Spinal cord (tissue), 10 donors: ENCODE data around the gene DNHD1. TPM values are rescaled to one million over a fixed set of nuclear protein-coding genes. Genes with fewer than 3 reads are reported as not detected.

Experiments used
- DNase-seq, 6 donors: peaks; one replicate each; pipeline versions ENCODE4 v3.0.0 to v3.0.0-alpha.2; 2013 to 2015; ENCODE audit warnings: low spot score in 6 of 6, low read depth in 4 of 6
- H3K27ac ChIP-seq: one replicate; pipeline ENCODE4 v1.5.1; 2013; ENCODE audit warnings: low read depth, low read length, control low read depth
- H3K27me3 ChIP-seq: one replicate; pipeline ENCODE4 v1.6.1; 2013; ENCODE audit warnings: low read length; ENCODE audit not compliant: control insufficient read depth, insufficient read depth
- H3K36me3 ChIP-seq: one replicate; pipeline ENCODE4 v1.6.1; 2013; ENCODE audit warnings: low read length; ENCODE audit not compliant: control insufficient read depth, insufficient read depth
- H3K4me1 ChIP-seq: one replicate; pipeline ENCODE4 v1.6.1; 2013; ENCODE audit warnings: low read length; ENCODE audit not compliant: control insufficient read depth, insufficient read depth
- H3K4me3 ChIP-seq: one replicate; pipeline ENCODE4 v1.5.1; 2013; ENCODE audit warnings: low read depth, low read length, control low read depth
- H3K9me3 ChIP-seq: one replicate; pipeline ENCODE4 v1.6.1; 2013; ENCODE audit warnings: low read length; ENCODE audit not compliant: control insufficient read depth, insufficient read depth
- WGBS: methylation state at CpG from one replicate; pipeline ENCODE4 v1.1.5; 2013; ENCODE audit warnings: missing lambda C conversion rate; ENCODE audit not compliant: insufficient coverage; 5-methylcytosine and 5-hydroxymethylcytosine counted together
- polyA plus RNA-seq, 2 donors: library from polyadenylated mRNA; unstranded; fragments of 120-200 nt; gene quantifications; one replicate each; pipeline ENCODE4 v1.2.1, GENCODE V29; 2013; ENCODE audit not compliant: insufficient read length in 2 of 2
- total RNA-seq, 2 donors: library from RNA; depleted of rRNA in 1 of 2; stranded (reverse); fragments of 120-200 nt in 1 of 2; fragments of >200 nt in 1 of 2; gene quantifications; one replicate each; pipeline versions ENCODE4 v1.2.3 to v1.2.4, GENCODE V29; 2013 to 2014
- donor health status: healthy.

The DNHD1 gene
- total and polyA plus RNA-seq, 4 donors, result 6.6 to 22.7 (median 12.2) TPM

DNA sequence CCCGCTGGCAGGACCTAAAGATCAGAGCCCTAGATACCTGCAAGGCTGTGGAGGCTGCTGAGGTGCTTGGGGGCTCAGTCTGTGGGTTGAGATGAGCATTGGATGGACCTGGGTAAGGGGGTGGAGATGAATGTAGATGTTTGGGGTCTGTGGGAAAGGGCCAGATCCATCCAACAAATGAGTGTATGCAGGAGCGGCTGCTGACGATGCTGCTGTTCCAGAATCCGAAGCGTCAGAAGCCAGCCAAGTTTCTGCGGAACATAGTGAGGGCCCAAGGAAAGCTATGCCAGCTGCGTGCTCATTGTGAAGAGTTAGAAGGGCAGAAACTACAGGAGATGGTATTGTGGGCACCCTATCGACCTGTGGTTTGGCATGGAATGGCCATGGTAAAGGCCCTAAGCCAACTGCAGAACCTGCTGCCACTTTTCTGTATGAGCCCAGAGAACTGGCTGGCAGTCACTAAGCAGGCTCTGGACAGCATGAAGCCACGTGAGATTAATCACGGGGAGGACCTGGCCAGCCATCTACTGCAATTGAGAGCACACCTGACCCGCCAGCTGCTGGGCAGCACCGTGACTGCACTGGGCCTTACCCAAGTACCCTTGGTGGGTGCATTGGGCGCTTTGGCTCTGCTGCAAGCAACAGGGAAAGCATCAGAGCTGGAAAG is 69.8 kb downstream of the DNHD1 start:
- peak in 1 of 6 donors; percentile 16 for DNase-seq
- peaks cover 32% of the 10 kb centered on the region for H3K4me1 ChIP-seq
- no peak overlapping the region for H3K27ac ChIP-seq
- H3K27me3 ChIP-seq, result no peaks in the 10 kb centered on the region
- H3K36me3 ChIP-seq, result peaks cover 31% of the 10 kb centered on the region
- H3K9me3 ChIP-seq, result no peaks in the 10 kb centered on the region
- H3K4me3 ChIP-seq, result no peak overlapping the region
- WGBS, result 76% methylated on average over 13 of the region's 13 CpGs

DNA sequence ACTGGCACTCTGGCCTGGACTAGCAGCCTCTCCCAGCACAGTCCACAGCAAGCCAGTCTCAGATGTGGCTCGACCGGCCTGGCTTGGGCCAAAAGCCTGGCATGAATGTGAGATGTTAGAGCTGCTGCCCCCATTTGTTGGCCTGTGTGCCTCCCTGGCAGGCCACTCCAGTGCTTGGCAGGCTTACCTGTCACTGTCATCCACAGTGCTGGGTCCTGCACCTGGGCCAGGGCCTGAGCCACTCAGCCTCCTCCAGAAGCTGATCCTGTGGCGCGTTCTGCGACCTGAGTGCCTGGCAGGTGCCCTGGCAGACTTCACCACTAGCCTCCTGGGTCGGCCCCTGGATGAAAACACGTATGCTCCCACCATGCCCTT is 70.3 kb downstream of the DNHD1 start:
- H3K36me3 ChIP-seq, result peaks cover 31% of the 10 kb centered on the region
- no peak for DNase-seq
- no peak overlapping the region for H3K27ac ChIP-seq
- no peaks in the 10 kb centered on the region for H3K9me3 ChIP-seq
- no peaks in the 10 kb centered on the region for H3K27me3 ChIP-seq
- WGBS, result 84% methylated on average over 7 of the region's 7 CpGs
- H3K4me3 ChIP-seq, result no peak overlapping the region
- H3K4me1 ChIP-seq, result peaks cover 32% of the 10 kb centered on the region

DNA sequence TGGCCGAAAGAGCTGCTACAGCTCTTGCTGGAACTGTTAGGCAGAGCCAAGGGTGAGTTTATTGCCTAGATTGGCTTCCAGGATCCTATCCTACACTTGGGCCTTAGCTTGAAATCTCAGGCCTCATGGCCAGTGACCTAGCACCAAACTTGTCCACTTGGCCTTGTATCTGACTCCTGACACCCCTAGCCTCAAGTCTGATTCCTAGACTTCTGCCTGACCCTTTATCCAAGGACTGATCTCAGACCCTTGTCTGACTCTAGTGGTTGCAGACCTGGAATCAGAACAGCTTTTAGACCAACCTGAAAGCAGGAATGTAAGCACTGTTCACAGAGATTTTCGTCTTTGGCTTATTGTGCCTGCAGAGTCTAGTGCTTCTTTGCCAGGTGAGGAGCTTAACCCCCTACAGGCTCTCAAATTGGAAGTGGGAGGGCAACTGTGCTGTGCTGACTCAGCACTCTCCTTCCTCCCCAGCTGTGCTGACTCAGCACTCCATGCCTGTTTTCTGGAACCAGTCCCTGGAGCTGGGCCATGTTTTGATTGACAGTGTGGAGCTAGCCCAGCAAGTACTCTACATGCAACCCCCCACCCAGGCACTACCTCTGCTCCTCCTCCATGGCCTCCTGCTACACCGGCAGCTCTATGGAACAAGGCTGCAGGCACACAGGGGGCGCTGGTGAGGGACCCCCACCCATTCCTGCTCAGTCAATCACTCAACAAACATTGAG is 71.3 kb downstream of the DNHD1 start:
- DNase-seq, result peak in 3 of 6 donors; percentile 20 to 90 (median 62)
- no peaks in the 10 kb centered on the region for H3K9me3 ChIP-seq
- no peak overlapping the region for H3K27ac ChIP-seq
- peaks cover 25% of the 10 kb centered on the region for H3K36me3 ChIP-seq
- H3K4me1 ChIP-seq, result peaks cover 32% of the 10 kb centered on the region
- H3K4me3 ChIP-seq, result no peak overlapping the region
- 71% methylated on average over 3 of the region's 4 CpGs for WGBS
- no peaks in the 10 kb centered on the region for H3K27me3 ChIP-seq

DNA sequence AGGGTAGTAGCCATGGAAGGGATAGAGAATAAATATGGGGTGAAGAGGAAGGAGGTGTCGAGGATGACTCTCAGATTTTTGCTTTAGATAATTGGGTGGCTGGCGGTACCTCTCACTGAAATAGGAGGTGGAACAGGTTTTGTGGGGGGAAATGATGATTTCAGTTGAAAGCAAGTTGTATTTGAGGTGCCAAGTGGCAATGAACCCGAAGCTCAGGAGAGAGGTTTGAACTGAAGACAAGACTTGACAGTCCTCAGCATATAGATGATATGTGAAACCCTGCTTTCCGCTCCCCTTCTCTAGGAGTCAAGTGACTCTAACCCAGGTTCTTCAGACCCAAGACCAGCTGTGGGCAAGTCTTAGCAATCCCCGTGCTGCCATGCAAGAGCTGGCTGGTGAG is 72.6 kb downstream of the DNHD1 start:
- WGBS, result 94% methylated on average over 4 of the region's 5 CpGs
- Histone ChIP-seq H3K27me3 (no peaks in the 10 kb centered on the region), H3K4me1 (peaks cover 32% of the 10 kb centered on the region), H3K36me3 (peaks cover 18% of the 10 kb centered on the region), H3K9me3 (no peaks in the 10 kb centered on the region), H3K4me3 (no peak overlapping the region), H3K27ac (no peak overlapping the region)
- no peak for DNase-seq

DNA sequence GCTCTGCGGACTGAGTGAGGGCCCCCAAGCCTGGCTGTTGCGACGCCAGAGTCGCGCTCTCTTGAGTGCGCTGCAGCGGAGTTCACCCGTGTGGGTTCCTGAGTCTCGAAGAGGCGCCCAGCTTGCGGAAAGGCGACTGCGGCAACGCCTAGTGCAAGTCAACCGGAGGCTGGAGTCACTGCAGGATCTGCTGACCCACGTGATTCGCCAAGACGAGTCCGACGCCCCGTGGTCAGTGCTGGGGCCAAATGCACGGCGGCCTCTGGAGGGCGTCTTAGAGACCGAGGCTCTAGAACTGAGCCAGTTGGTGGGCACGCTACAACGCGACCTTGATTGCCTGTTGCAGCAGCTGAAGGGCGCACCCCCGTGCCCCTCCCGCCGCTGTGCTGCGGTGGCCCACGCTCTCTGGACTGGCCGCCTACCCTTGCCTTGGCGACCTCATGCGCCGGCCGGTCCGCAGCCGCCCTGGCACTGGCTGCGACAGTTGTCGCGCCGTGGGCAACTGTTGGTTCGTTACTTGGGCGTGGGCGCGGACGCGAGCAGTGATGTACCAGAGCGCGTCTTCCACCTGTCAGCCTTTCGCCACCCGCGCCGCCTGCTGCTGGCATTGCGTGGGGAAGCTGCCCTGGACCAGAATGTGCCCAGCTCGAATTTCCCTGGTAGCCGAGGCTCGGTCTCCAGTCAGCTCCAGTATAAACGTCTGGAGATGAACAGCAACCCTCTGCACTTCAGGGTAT is 73.8 kb downstream of the DNHD1 start:
- peaks cover 18% of the 10 kb centered on the region for H3K36me3 ChIP-seq
- WGBS, result 42% methylated on average over 62 of the region's 62 CpGs
- DNase-seq, result peak in 1 of 6 donors; percentile 8
- H3K4me3 ChIP-seq, result peak overlapping the region; percentile 6
- H3K4me1 ChIP-seq, result peaks cover 35% of the 10 kb centered on the region
- no peak overlapping the region for H3K27ac ChIP-seq
- H3K9me3 ChIP-seq, result no peaks in the 10 kb centered on the region
- H3K27me3 ChIP-seq, result no peaks in the 10 kb centered on the region

DNA sequence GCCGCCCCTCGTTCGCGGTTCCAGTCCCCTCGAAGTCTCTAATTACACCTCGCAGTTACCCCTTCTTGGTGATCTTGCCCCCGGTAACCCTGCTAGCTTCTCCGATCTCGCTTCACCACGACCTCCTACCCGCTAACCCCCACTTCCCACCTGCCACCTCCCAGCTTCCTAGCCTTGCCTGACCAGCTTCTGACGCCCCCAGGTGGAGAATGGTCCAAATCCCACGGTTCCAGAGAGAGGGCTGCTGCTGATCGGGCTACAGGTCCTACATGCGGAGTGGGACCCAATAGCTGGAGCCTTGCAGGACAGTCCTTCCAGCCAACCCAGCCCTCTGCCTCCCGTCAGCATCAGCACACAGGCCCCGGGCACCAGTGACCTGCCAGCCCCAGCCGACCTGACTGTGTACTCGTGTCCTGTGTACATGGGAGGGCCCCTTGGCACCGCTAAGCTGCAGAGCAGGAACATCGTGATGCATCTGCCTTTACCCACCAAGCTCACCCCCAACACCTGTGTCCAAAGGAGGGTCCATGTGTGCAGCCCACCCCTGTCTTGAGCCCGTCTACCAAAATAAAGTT is 74.4 kb downstream of the DNHD1 start:
- no peak for DNase-seq
- Histone ChIP-seq H3K4me1 (peaks cover 35% of the 10 kb centered on the region), H3K27me3 (no peaks in the 10 kb centered on the region), H3K36me3 (peaks cover 18% of the 10 kb centered on the region), H3K27ac (no peak overlapping the region), H3K4me3 (no peak overlapping the region), H3K9me3 (no peaks in the 10 kb centered on the region)
- WGBS, result 62% methylated on average over 22 of the region's 22 CpGs

DNA sequence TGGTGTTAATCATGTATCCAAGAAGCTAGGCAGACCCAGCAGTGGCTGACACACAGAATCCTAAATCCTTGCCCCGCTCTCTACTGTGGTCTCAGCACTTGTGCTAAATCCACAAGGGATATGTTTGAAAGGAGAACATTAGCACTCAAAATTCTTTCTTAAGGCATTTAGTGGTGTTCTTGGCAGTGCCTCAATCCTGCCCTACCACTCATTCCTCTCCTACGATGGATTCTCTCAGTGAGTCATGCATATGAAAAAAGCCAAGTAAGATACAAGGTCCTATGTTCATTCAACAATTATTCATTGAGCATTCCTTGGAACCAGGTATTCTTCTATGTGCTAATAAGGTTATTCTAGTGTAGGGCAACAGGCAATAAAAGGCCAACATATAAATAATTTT is 75.1 kb downstream of the DNHD1 start:
- Histone ChIP-seq H3K4me3 (no peak overlapping the region), H3K4me1 (peaks cover 37% of the 10 kb centered on the region), H3K9me3 (no peaks in the 10 kb centered on the region), H3K27me3 (no peaks in the 10 kb centered on the region), H3K36me3 (peaks cover 15% of the 10 kb centered on the region), H3K27ac (no peak overlapping the region)
- WGBS, result no CpG with 5 or more reads among the region's 2 CpGs
- DNase-seq, result no peak

DNA sequence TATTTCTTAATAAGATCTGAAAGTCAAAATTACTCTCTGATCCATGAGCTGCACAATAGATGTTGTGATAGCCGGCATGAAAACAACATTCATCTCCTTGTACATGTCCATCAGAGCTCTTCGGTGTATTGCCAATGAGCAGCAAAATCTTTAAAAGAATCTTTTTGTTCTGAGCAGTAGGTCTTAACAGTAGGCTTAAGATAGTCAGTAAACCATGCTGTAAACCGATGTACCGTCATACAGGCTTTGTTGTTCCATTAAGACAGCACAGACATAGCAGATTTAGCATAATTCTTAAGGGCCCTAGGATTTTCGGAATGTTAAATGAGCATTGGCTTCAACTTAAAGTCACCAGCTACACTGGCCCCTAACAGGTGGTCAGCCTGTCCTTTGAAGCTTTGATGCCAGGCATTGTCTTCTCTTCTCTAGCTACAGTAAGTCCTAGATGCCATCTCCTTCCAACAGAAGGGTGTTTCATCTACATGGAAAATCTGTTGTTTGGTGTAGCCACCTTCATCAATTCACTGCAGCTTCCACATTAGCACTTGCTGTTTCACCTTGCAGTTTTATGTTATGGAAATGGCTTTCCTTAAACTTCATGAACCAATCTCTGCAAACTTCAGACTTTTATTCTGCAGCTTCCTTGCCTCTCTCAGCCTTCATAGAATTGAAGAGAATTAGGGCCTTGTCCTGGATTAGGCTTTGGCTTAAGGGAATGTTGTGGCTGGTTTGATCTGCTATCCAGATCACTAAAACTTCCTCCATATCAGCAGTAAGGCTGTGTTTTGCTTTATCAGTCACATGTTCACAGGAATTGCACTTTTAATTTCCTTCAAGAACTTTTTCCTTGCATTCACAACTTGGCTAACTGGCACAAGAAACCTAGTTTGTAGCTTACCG is 78.0 kb downstream of the DNHD1 start:
- H3K27ac ChIP-seq, result no peak overlapping the region
- no peak overlapping the region for H3K4me3 ChIP-seq
- 83% methylated on average over 3 of the region's 6 CpGs for WGBS
- H3K27me3 ChIP-seq, result no peaks in the 10 kb centered on the region
- H3K9me3 ChIP-seq, result no peaks in the 10 kb centered on the region
- peaks cover 34% of the 10 kb centered on the region for H3K4me1 ChIP-seq
- peaks cover 11% of the 10 kb centered on the region for H3K36me3 ChIP-seq
- DNase-seq, result no peak
